Epidermal melanocyte (primary cell): ENCODE data around the gene PRELID1.
A peak's percentile ranks its signal among the peaks of the same experiment; 100 is the strongest.
"Not testable (repeated sequence)": the region's sequence is repeated elsewhere in the genome, so short reads cannot be mapped to it uniquely, and the experiment has no call there.

Experiments
- DNase-seq: peaks from one replicate; pipeline ENCODE4 v3.0.0; 2011; ENCODE audit warnings: low spot score; ENCODE audit not compliant: insufficient read length

The PRELID1 gene

GRCh38 chr5:177303121-177303924 is at the start of gene PRELID1, which contains the start of gene RAB24:
Gene PRELID1 (plus strand): TSS chr5:177303799. CDS start chr5:177303986, 187 bp downstream.
Gene RAB24 (minus strand): TSS chr5:177303719. CDS start chr5:177303288, 431 bp downstream.
- DNase-seq, result peak; percentile 93

DNA sequence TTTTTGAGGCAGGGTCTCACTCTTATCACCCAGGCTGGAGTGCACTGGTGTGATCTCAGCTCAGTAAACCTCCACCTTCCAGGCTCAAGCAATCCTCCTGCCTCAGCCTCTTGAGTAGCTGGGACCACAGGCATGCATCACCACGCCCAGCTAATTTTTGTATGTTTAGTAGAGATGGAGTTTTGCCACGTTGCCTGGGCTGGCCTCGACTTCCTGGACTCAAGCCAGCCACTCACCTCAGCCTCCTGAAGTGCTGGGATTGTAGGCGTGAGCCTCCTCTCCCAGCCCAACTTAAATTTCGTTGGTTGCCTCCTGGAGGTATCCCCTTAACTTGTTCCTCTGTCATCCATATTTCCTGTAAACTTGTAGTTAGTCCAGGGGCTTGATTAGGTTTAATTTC is 47.3 kb upstream of the PRELID1 start:
- DNase-seq, result no peak

DNA sequence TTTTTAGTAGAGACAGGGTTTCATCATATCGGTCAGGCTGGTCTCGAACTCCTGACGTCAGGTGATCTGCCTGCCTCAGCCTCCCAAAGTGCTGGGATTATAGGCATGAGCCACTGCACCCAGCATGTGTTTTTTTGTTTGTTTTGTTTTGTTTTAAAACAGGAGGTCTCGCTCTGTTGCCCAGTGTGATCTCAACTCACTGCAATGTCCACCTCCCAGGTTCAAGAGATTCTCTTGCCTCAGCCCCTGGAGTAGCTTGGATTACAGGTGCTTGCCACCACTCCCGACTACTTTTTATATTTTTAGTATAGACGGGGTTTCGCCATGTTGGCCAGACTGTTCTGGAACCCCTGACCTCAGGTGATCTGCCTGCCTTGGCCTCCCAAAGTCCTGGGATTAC is 44.9 kb upstream of the PRELID1 start:
- DNase-seq, result not testable (repeated sequence)

- no peak for DNase-seq
These were observed 42.6 kb upstream of the PRELID1 start for GRCh38 chr5:177260961-177261360.

DNA sequence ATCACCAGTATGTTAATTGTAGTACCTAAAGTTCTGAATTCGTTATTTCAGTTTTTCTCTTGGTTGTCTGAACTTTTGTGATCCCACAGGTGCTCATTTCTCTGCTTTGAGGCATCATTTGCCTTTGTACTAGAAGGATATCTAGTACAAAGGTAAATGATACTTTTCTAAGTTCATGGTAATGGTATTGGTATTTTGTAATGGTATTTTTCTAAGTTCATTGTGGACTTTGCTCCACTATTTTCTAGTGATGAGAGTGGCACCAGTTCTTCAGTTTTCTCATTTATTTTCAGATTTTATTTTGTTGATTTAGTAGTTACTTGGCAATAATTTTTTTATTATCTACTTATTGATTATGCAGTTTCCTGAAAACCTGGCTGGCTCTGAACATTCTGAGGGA is 42.1 kb upstream of the PRELID1 start:
- DNase-seq, result no peak

- no peak for DNase-seq
These were observed 39.4 kb upstream of the PRELID1 start for GRCh38 chr5:177264178-177264577.

DNA sequence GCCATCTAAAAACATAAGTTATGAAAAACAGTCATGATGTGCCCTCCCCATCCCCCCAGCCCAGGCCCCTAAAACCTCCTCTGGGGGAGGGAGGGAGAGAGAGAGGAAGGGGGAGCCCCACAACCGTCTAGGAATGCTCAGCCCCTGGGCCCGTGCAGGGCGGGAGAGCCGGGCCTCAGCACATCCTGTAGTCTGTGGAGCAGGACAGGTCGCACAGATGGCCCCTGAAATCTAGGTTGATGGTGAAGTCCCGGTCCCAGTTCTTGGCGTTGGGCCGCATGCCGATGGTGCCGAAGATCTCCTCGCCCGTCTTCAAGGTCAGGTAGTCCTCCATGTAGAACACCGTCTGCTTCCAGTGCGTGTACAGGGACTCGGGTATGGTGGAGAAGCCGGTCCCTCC is 38.2 kb upstream of the PRELID1 start:
- DNase-seq, result no peak

DNA sequence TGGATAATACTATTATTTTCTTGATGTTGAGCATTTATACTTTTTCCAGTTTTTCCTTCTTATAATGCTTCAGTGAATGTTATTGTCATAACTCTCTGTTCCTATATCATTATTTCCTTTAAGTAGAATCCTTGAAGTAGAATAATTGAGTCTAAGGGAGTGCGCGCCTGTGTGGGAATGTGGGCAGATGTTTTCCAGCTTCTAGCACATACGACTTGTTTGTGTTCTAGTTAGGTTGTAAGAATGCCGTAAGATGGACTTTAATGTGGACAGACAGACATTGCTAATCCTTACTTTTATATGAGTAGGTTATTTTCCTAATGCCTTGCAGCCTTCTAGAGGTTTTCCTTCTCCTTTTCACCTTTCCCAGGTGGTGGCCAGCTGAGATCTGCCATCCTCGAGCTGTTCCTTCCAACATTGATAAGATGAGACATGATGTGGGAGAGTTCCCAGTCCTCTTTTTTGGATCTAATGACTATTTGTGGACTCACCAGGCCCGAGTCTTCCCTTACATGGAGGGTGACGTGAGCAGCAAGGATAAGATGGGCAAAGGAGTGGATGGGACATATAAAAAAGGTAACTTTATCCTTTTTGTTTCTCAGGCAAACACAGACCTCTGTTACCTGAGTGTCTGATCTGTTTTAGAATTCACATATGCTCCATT is 34.2 kb upstream of the PRELID1 start:
- no peak for DNase-seq

GRCh38 chr5:177269976-177270375 is 33.6 kb upstream of the PRELID1 start:
- DNase-seq, result no peak

DNA sequence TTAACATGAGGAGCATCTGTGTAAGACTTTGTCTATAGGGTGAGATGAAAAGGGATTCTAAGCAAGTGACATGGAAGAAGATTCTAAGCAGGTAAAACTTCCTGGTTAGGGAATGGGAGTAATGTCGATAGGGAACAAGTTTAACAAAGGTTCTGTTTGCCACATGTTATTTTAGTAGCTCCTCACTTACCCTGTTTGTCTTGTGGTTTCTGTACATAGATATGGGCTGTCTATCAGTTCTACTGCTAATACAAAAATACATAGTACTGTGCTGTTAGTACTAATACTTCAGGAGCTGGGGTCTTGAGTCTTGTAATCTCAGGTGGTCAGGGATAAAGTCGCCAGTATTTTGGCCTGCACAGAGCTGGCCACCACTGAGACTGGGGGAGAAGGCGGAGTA is 32.9 kb upstream of the PRELID1 start:
- DNase-seq, result no peak

GRCh38 chr5:177271113-177271512 is 32.5 kb upstream of the PRELID1 start:
- no peak for DNase-seq

GRCh38 chr5:177275883-177276282 is 27.7 kb upstream of the PRELID1 start:
- DNase-seq, result no peak

- no peak for DNase-seq
These were observed 26.7 kb upstream of the PRELID1 start for GRCh38 chr5:177276886-177277285.

GRCh38 chr5:177288191-177288590 is 15.4 kb upstream of the PRELID1 start:
- no peak for DNase-seq

- DNase-seq, result no peak
These were observed 12.6 kb upstream of the PRELID1 start for GRCh38 chr5:177290816-177291596.

DNA sequence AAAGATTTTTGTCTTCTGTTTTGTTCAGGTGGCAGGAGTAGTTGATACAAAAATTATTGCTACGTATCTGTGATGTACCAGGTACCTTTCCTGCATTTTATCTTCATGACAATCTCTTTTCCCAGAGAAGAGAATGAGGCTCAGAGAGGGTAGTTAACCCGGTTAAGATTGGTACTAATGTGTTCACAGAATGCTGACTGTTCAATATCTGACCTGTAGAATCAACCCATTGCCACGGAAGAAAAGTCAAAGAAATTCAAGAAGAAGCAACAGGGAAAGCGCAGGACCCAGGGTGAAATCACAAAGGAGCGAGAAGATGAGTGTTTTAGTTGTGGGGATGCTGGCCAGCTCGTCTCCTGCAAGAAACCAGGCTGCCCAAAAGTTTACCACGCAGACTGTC is 11.9 kb upstream of the PRELID1 start:
- no peak for DNase-seq

GRCh38 chr5:177293819-177294581 is 9.6 kb upstream of the PRELID1 start:
- DNase-seq, result no peak

DNA sequence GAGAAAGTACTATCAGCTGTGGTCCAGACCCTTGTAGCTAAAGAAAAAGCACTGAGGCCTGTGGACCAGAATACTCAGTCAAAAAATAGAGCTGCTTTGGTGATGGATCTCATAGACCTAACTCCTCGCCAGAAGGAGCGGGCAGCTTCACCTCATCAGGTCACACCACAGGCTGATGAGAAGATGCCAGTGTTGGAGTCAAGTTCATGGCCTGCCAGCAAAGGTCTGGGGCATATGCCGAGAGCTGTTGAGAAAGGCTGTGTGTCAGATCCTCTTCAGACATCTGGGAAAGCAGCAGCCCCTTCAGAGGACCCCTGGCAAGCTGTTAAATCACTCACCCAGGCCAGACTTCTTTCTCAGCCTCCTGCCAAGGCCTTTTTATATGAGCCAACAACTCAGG is 9.0 kb upstream of the PRELID1 start:
- no peak for DNase-seq

- DNase-seq, result no peak
These were observed 7.7 kb upstream of the PRELID1 start for GRCh38 chr5:177295924-177296323.

DNA sequence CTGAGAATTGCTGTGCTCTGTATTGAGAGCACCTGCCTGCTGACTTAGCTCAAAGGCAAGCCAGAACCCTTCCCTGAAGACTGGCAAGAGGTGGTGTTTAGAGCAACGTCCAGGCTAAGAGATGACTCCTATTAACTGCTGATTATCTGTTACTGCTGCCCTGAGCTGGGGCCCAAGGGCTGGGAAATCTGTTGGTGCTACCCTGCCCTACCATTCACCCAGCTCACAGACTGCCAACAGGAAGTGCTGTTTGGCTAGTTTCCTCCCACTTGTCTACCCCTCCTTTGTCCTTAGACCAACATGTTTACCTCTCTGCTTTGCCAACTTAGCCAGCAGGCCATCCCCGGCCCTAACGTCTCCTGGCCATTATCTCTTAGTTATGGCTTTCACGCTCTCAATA is 7.0 kb upstream of the PRELID1 start:
- no peak for DNase-seq

- no peak for DNase-seq
These were observed 5.7 kb upstream of the PRELID1 start for GRCh38 chr5:177297922-177298321.
